Activated CD4-positive, alpha-beta T cell treated with anti-CD3 and anti-CD28 coated beads, Interleukin-2, Interleukin-4, amounts not matched to agents 100 ng/mL and 50 ng/mL, durations not matched to agents 16 hours and 8 hours (primary cell): ENCODE results near the gene TXNRD2.

Source experiments
- DNase-seq: peaks from one replicate; pipeline ENCODE4 v3.0.0-alpha.2; 2020; ENCODE audit warnings: low spot score

TXNRD2 gene

GRCh38 chr22:19904935-19905334 lies 36.7 kb downstream of the TXNRD2 start:
- DNase-seq = no peak

DNA sequence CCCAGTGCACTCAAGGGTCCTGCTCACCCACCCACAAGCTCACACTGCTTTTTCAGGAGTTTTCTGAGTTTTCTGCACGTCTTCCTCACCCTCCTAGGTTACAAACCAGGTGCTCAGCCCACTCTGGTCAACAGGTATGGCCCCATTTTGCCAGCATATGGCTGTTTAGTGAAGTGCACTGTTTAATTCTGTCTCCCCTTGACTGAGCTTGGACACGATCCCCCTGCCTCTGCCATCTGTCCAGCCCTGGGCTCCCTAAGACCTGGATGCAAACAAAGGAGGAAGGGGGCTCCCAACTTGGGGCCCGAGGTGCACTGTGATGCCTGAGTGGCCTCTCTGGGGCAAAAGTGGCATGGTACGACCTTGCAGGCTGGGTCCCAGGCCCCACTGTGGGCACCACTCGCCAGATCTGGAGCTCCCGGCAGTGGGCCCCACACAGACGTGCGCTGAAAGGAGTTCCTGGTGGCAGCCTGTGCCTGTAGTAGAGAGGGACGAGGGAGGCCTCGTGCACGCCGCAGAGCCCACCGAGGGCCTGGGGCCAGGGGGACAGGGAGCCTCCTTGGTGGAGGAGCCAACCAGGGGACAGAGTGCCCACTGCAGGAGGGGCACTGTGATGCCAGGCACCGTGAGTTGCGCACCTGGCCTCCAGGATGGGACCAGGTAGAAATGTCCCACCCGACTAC lies 37.3 kb downstream of the TXNRD2 start:
- DNase-seq = no peak

GRCh38 chr22:19903513-19903912 lies 38.1 kb downstream of the TXNRD2 start:
- no peak for DNase-seq

DNA sequence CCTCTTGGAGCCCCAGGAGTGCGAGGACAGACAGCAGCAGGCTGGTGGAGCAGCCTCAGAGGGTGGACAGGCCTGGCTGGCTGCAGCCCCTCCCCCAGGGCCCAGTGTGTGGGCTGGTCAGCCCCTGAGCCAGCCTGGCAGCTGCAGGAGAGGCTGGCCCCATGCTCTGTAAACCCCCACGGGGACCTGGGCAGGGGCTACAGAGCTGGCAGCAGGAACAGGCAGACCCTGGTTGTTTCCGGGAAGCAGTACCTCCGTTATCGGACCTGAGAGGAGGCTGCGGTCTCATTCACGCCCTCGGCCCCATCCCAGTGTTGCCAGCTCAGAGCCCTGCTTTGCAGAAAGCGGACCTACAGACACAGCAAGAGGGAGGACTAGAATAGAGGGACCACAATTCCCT lies 38.6 kb downstream of the TXNRD2 start:
- DNase-seq = no peak

- DNase-seq = no peak
These were observed 39.3 kb downstream of the TXNRD2 start for GRCh38 chr22:19902245-19902715.

DNA sequence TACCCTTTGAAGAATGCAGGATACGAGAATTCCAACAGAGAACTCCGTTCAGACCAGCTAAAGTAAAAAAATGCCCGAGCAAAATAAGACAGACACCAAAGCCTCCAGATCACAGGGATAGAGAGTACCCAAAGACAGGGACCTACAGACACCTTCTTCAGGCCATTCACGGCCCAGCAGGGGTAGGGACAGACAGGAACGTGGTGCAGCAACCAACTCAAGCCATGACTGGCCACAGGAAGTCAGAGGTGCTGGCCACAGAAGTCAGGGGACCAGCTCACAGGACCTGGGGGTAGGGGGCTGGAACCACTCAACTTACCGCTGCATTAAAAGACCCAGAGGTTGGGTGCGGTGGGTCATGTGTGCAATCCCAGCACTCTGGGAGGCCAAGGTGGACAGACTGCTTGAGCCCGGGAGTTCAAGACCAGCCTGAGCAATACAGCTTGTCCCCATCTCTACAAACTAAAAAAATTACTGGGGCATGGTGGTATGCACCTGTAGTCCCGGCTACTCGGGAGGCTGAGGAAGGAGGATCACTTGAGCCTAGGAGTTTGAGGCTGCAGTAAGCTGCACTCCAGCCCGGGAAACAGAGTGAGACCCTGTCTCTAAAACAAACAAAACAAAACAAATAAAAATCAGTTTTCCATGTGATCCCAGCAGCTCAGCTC lies 39.9 kb downstream of the TXNRD2 start:
- DNase-seq = no peak

GRCh38 chr22:19900707-19901436 lies 40.7 kb downstream of the TXNRD2 start:
- no peak for DNase-seq

DNA sequence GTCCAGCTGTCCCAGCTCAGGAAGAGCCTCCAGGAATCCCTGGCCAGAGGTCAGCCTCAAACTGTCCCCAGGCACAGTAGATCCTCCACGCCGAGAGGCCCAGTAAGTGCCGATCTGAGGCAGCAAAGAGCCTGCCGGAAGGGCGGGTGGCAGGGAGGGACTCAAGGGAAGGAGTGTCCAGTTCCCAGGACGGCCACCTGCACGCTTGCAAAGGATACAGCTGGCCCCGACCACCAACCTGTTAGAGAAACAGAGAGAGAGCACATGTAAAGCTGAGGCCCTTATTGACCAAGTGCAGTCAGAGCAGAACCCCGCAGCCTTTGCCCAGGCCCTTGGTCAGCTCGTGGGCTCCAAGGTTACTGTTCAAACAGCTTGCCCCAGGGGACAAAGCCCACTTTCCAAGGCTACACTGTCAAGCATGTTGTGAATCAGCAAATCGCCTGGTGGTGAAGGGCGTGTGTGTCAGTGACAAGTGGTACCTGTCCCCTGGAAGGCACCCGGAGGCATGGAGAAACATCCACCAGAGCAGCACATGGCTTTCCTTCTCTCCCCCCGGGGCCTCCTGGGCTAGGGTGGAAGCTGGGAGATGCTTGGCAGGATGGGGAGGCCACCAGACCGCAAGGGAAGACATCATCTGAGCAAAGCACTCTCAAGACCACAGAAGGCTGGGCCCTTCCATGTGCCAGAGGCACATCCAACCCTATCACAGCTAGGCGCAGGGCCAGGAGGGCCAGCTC lies 42.6 kb downstream of the TXNRD2 start:
- DNase-seq = no peak

DNA sequence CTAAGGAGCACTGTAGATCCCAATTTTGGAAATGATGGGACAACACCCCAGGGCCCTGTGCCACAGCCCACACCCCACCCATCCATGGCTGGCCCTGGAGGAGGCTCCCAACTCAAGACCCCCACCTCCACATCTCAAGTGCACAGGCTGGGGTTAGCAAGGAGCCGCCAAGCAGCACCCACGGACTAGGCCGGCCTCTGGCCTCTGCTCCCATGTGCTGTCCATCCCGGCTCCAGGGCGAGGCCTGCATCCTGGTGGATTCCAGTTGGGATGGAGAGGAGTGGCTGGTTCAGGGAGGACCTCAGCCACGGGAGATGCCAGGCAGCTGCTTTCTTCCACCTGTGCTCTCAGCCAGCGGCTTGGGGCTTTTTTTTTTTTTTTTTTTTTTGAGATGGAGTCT lies 43.5 kb downstream of the TXNRD2 start:
- no peak for DNase-seq

DNA sequence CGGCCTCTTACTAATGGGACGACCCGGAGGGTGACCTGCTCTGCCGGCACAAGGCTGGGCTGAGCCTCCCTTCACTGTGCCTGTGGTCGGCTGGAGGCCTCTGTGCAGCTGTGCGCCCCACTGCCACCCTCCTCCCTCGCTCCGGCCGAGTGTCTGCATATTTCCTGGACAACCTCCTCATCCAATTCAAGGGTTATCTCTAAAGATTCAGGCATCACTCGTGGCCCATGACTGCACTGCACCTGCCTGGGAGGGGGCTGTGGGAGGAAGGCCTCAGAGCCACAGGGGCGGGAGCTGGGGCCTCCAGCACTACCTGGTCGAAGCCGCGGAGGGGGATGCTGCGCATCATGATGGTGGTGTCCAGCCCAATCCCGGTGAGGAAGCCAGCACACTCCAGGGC lies 43.9 kb downstream of the TXNRD2 start:
- DNase-seq = no peak

- DNase-seq = no peak
These were observed 44.8 kb downstream of the TXNRD2 start for GRCh38 chr22:19896665-19897355.

GRCh38 chr22:19895160-19895849 lies 46.3 kb downstream of the TXNRD2 start:
- no peak for DNase-seq

DNA sequence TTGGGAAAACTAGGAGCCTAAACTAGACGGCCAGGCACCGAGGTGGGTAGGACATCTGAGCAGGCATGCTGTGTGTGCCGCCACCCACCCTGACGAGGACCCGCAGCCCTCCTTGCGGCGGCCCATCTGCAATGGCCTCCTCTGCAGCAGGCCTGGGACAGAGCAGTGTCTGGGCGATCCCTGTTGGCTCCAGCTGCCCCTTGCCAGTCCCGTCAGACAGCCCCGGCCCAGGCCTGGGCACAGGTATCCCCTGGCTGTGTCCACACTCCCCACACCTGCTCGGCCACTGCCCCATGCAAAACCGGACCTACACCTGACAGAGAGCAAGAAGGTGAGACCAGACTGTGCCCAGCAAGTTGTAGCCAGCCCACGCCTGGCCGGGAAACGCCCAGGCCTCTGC lies 48.3 kb downstream of the TXNRD2 start:
- DNase-seq = no peak

- no peak for DNase-seq
These were observed 48.7 kb downstream of the TXNRD2 start for GRCh38 chr22:19892925-19893324.

DNA sequence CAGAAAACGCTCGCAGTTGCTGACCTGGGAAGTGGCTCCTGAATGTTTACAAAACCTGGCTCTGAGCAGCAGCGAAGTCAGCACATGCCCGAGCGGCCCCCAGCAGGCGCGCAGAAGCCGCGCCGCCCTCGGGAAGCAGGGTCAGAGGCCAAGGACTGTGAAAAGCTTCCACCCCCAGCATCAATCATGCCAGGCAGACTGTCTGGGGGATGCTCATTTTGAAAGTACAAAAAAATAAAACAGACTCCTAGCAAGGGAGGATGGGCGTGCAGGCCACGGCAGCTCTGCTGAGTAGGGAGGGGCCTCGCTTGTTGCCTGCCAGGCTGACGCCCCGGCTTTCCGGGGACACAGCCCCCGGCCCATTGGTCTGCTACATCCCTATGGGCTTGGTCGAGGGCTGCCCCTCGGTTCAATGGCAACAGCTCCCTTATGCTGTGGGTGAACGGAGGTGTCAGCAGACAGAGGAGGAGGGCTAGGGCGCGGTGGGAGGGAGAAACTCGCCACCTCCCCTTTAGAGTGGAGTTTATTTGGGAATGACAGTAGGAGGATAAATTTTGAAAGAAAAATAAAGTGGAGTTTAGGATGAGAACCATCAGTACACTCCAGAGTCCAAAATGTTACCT lies 49.2 kb downstream of the TXNRD2 start:
- peak; percentile 77 for DNase-seq

- peak; percentile 79 for DNase-seq
These were observed 50.0 kb downstream of the TXNRD2 start for GRCh38 chr22:19891317-19892256.

DNA sequence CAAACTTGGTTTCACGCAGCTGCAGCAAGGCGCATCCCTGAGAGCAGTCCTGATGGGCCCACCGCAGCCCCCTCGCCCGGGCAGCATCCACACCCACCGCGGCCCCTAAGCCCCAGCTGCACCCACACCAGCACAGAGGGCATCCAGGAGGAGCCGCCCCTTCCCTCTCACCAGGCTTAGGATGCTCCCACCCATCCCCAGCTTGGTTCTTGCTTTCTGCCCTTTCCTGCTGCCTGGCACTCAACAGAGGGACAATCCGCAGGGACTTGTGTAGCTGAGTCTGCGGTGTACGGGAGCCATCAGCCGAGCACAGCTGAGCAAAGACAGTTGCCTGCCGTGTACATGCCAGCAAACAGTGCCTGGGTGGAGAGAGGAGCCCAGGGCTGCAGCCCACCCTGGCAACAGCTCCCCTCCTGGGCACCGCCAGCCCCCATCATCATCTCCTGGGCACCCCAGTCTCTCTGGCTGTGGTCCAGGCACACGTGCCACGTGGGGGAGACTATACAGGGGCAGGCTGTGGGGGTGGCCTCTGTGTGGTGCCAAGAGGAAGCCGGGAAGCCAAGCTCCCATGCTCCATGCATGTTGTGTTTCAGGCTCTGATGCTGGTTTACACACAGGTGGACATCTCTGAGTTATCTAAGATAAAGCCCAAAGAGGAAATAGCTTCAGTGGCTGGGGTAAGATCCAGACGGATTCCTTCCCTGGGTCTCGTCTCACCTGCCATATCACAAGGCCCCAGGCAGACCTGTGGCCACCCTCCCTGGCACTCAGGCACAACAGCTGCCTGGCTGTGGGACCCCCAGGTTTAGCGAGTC lies 50.9 kb downstream of the TXNRD2 start:
- DNase-seq = no peak

GRCh38 chr22:19889951-19890350 lies 51.7 kb downstream of the TXNRD2 start:
- no peak for DNase-seq
